HepG2 (cell line): ENCODE data around the gene MLST8. TPM values are rescaled to one million over a fixed set of nuclear protein-coding genes. Genes with fewer than 3 reads are reported as not detected.

Experiments used
- ATAC-seq: fragments of 200-7000 bp; cut with Tn5 transposase; 3 replicates; pipeline ENCODE4 v1.9.1; 2020; ENCODE audit warnings: mild to moderate bottlenecking, moderate library complexity
- BruUV-seq: library from RNA; stranded (reverse); fragments of 400-500 nt; replicated peaks from 2 replicates; lab custom pipeline; 2021; lab: Mats Ljungman, UMichigan
- CTCF ChIA-PET: fragments of 300-600 bp; formaldehyde crosslinking; extraction: SDS; loops from one replicate; lab custom pipeline; 2021; ENCODE audit warnings: low total read pairs, inconsistent platforms, low intra/inter-chr PET ratio; lab: Yijun Ruan, JAX
- POLR2A ChIA-PET: fragments of 350-600 bp; sonication (Branson Sonifier 250); formaldehyde crosslinking; loops from one replicate; lab custom pipeline; 2020; ENCODE audit warnings: antibody characterized with exemption, inconsistent platforms; lab: Yijun Ruan, JAX
- DNase-seq: peaks from one replicate; pipeline ENCODE4 v3.0.0-alpha.2; 2015; ENCODE audit warnings: low spot score
- FAIRE-seq: peaks from 3 replicates; lab custom pipeline; 2011; peaks lifted over from hg19 to GRCh38; lab: Jason Lieb, UNC
- H2AFZ ChIP-seq: one replicate; pipeline ENCODE4 v1.6.1; 2011; ENCODE audit warnings: low read length, inconsistent platforms
- H3K27ac ChIP-seq: fragments of 300-600 bp; 3 replicates; pipeline ENCODE4 v1.8.0; 2011; ENCODE audit warnings: mixed run types, mild to moderate bottlenecking, mixed read lengths, low read length, inconsistent platforms; ENCODE audit not compliant: insufficient read depth; ENCODE audit errors: extremely low read length
- H3K27me3 ChIP-seq, 2 experiments: fragments of 200-600 bp in 1 of 2; 2 replicates in 1 of 2; 3 replicates in 1 of 2; pipeline versions ENCODE4 v1.6.0 to v1.8.0; 2011; ENCODE audit warnings: low read length in 2 of 2, mild to moderate bottlenecking in 2 of 2, moderate library complexity in 2 of 2, inconsistent platforms in 1 of 2; ENCODE audit not compliant: insufficient read depth in 2 of 2, control insufficient read depth in 1 of 2
- H3K36me3 ChIP-seq, 2 experiments: fragments of 200-600 bp in 1 of 2; replicated peaks in 1 of 2; 2 replicates in 1 of 2; 3 replicates in 1 of 2; pipeline versions ENCODE4 v1.5.1 to v1.8.0; 2011; ENCODE audit warnings: low read length in 2 of 2, inconsistent platforms in 1 of 2; ENCODE audit not compliant: insufficient read depth in 2 of 2, control insufficient read depth in 1 of 2
- H3K4me1 ChIP-seq: 2 replicates; pipeline ENCODE4 v1.5.1; 2012; ENCODE audit warnings: low read length, inconsistent platforms; ENCODE audit not compliant: insufficient read depth
- H3K4me2 ChIP-seq: 2 replicates; pipeline ENCODE4 v1.6.0; 2011; ENCODE audit warnings: low read depth, low read length, inconsistent platforms
- H3K4me3 ChIP-seq, 3 experiments: fragments of 200-600 bp in 1 of 3; sonication (generic), shearing (Covaris generic) in 1 of 3; replicated peaks in 1 of 3; 2 replicates each; pipeline ENCODE4 v1.5.1; 2011 to 2016; ENCODE audit warnings: low read length in 3 of 3, inconsistent platforms in 2 of 3, low read depth in 2 of 3, mild to moderate bottlenecking in 2 of 3, control low read depth in 1 of 3, mixed read lengths in 1 of 3; ENCODE audit not compliant: insufficient read depth in 1 of 3
- H3K79me2 ChIP-seq: one replicate; pipeline ENCODE4 v1.6.1; 2011; ENCODE audit warnings: low read length, inconsistent platforms; ENCODE audit not compliant: insufficient read depth
- H3K9ac ChIP-seq: 2 replicates; pipeline ENCODE4 v1.6.0; 2011; ENCODE audit warnings: mild to moderate bottlenecking, low read depth, low read length, inconsistent platforms; ENCODE audit not compliant: insufficient read depth
- H3K9me3 ChIP-seq: 2 replicates; pipeline ENCODE4 v1.5.1; 2012; ENCODE audit warnings: mild to moderate bottlenecking, low read length
- H4K20me1 ChIP-seq: 2 replicates; pipeline ENCODE4 v1.6.0; 2011; ENCODE audit warnings: inconsistent platforms, mild to moderate bottlenecking, low read length, moderate library complexity; ENCODE audit not compliant: insufficient read depth
- AGO1 ChIP-seq: fragments of 200-400 bp; formaldehyde crosslinking; IDR thresholded peaks from 2 replicates; pipeline ENCODE4 v1.6.1; 2017; ENCODE audit warnings: mild to moderate bottlenecking, low read depth, low read length, moderate library complexity; ENCODE audit not compliant: poor library complexity, severe bottlenecking
- AGO2 ChIP-seq: fragments of 200-400 bp; formaldehyde crosslinking; optimal IDR thresholded peaks from 2 replicates; pipeline ENCODE3; 2017; ENCODE audit warnings: mild to moderate bottlenecking, low read depth, low read length, moderate library complexity
- AKAP8 ChIP-seq: sonication (generic); formaldehyde crosslinking; IDR thresholded peaks from 2 replicates; pipeline ENCODE4 v1.5.1; 2020; ENCODE audit warnings: mild to moderate bottlenecking, missing genetic modification reagents
- BORCS8-MEF2B ChIP-seq: sonication (generic); formaldehyde crosslinking; IDR thresholded peaks from 2 replicates; pipeline ENCODE4 v1.8.0; 2022; ENCODE audit warnings: mild to moderate bottlenecking, missing genetic modification reagents
- BRF2 ChIP-seq: sonication (generic); formaldehyde crosslinking; IDR thresholded peaks from 2 replicates; pipeline ENCODE4 v1.8.1; 2022; ENCODE audit warnings: mild to moderate bottlenecking, missing genetic modification reagents
- CREBL2 ChIP-seq: sonication (generic); formaldehyde crosslinking; IDR thresholded peaks from 2 replicates; pipeline ENCODE4 v1.8.1; 2023; ENCODE audit warnings: missing genetic modification reagents, mild to moderate bottlenecking, borderline replicate concordance
- GABPB1 ChIP-seq: IDR thresholded peaks from 2 replicates; pipeline ENCODE4 v1.6.1; 2016; ENCODE audit warnings: mild to moderate bottlenecking, missing genetic modification reagents, moderate library complexity, missing compliant biosample characterization
- HOXA3 ChIP-seq: sonication (generic); formaldehyde crosslinking; IDR thresholded peaks from 2 replicates; pipeline ENCODE4 v1.5.0; 2020; ENCODE audit warnings: missing genetic modification reagents
- POLR2G ChIP-seq: fragments of 200-400 bp; formaldehyde crosslinking; IDR thresholded peaks from 2 replicates; pipeline ENCODE4 v1.6.1; 2018; ENCODE audit warnings: mild to moderate bottlenecking, low read depth, low read length, moderate library complexity
- PRPF4 ChIP-seq: fragments of 200-400 bp; formaldehyde crosslinking; IDR thresholded peaks from 2 replicates; pipeline ENCODE4 v1.6.1; 2016; ENCODE audit warnings: low read length, low read depth; ENCODE audit not compliant: poor library complexity, severe bottlenecking
- TEAD2 ChIP-seq: sonication (generic); formaldehyde crosslinking; IDR thresholded peaks from 2 replicates; pipeline ENCODE4 v1.9.0; 2021; ENCODE audit warnings: missing genetic modification reagents
- ZNF687 ChIP-seq: sonication (generic); formaldehyde crosslinking; IDR thresholded peaks from 2 replicates; pipeline ENCODE4 v1.5.1; 2020; ENCODE audit warnings: mild to moderate bottlenecking, missing genetic modification reagents, moderate library complexity
- WGBS: methylation state at CpG from one replicate; pipeline ENCODE4 v1.1.6; 2017; ENCODE audit warnings: low lambda C conversion rate; 5-methylcytosine and 5-hydroxymethylcytosine counted together
- in situ Hi-C: cut with HindIII; loops from 2 replicates; pipeline ENCODE4 v1.10.0; 2017; ENCODE audit warnings: low pct_unique_long_range_greater_than_20kb; ENCODE audit not compliant: extremely low pct_ligation_motif_present
- intact Hi-C: fragments of 100-400 bp; cut with micrococcal nuclease; formaldehyde crosslinking; loops from one replicate; pipeline ENCODE4 v1.10.0; 2022; ENCODE audit not compliant: unreplicated experiment
- polyA plus RNA-seq, 8 experiments: library from polyadenylated mRNA; depleted of rRNA in 3 of 8; stranded (reverse) in 7 of 8; unstranded in 1 of 8; fragments of >200 nt; fragmentation: Illumina TruSeq in 4 of 8; extraction: Trizol in 4 of 8; gene quantifications; 2 replicates each; pipeline versions ENCODE4 v1.2.1 to v1.2.3, GENCODE V29; 2011 to 2016; ENCODE audit warnings: low read depth in 4 of 8, missing spikeins in 1 of 8, mixed read lengths in 1 of 8; ENCODE audit not compliant: insufficient read depth in 1 of 8
- total RNA-seq, 5 experiments: library from RNA; depleted of rRNA; stranded (reverse); fragments of >200 nt; fragmentation: Illumina TruSeq; extraction: Trizol; gene quantifications; 2 replicates each; pipeline ENCODE4 v1.2.3, GENCODE V29; 2016; ENCODE audit warnings: low read depth in 1 of 5

MLST8 gene
- total and polyA plus RNA-seq, 2 of the 13 experiments (the other 11 are each of a cell fraction or from before 2014, with no cell fraction given): 30.8 to 72.7 TPM

- no TSS peak for BruUV-seq
- FAIRE-seq: no peak
- no peak overlapping the region for H3K4me3 ChIP-seq
- CTCF ChIA-PET: no interaction called here
- H3K4me1 ChIP-seq: peaks cover 52% of the 10 kb centered on the region
- no peak overlapping the region for H3K9ac ChIP-seq
- peaks cover 4 to 20% of the 10 kb centered on the region in 2 experiments; a peak in 4 of 5 replicates for H3K36me3 ChIP-seq
- 0 out of 2 replicates have a peak, but pooled peaks cover 3% of the 10 kb centered on the region for H4K20me1 ChIP-seq
- TF ChIP-seq AKAP8 (CRISPR knock-in tag): peak; percentile 76; the same call in 1 of the 2 replicates
- TF ChIP-seq HOXA3 (CRISPR knock-in tag): no peak
- no peak for TF ChIP-seq BRF2 (CRISPR knock-in tag)
- TF ChIP-seq AGO1: peak; percentile 27
- TF ChIP-seq AGO2: peak; percentile 92
- no peak for TF ChIP-seq TEAD2
- 0 out of 2 replicates have a peak, but pooled peaks have one; percentile 2 for TF ChIP-seq GABPB1 (CRISPR knock-in tag)
- TF ChIP-seq CREBL2: no peak
- no peak for TF ChIP-seq PRPF4
- TF ChIP-seq ZNF687 (CRISPR knock-in tag): 0 out of 2 replicates have a peak, but pooled peaks have one; percentile 3
- TF ChIP-seq BORCS8-MEF2B (CRISPR knock-in tag): 0 out of 2 replicates have a peak, but pooled peaks have one; percentile 41
- TF ChIP-seq POLR2G: peak; percentile 58; the same call in 1 of the 2 replicates
- TF ChIP-seq, all 625 proteins: peak for 7
- Histone ChIP-seq H3K79me2 (peaks cover 20% of the 10 kb centered on the region), H3K4me2 (no peak overlapping the region), H3K27me3 (no peaks in the 10 kb centered on the region; a peak in 1 of 5 replicates), H3K27ac (no peak overlapping the region), H2AFZ (no peak overlapping the region), H3K9me3 (no peaks in the 10 kb centered on the region)
- ATAC-seq: no peak
- intact Hi-C loops: no loop called here
- DNase-seq: no peak
- in situ Hi-C loops: no loop called here
- POLR2A ChIA-PET: interaction anchor here (1.3 kb wide), 1 partner anchor 40 kb away, joined by 3 read pairs; the partner anchor contains the start of gene ECI1
- WGBS: 77% methylated on average over 3 of the region's 11 CpGs
These were observed 6.7 kb downstream of the MLST8 start for GRCh38 chr16:2211923-2212347.
